Stimulated activated CD8-positive, alpha-beta memory T cell treated with anti-CD3 and anti-CD28 coated beads, Interleukin-12 subunit alpha, Interleukin-12 subunit beta, amount 100 ng/mL, for 4 hours (primary cell): ENCODE results near the gene TBRG4.
A peak's percentile ranks its signal among the peaks of the same experiment; 100 is the strongest.

ENCODE experiments used
- DNase-seq: peaks from one replicate; pipeline ENCODE4 v3.0.0-alpha.2; 2020; ENCODE audit warnings: low read depth

TBRG4 gene

GRCh38 chr7:45143616-45144015 is 32.1 kb upstream of the TBRG4 start:
- no peak for DNase-seq

DNA sequence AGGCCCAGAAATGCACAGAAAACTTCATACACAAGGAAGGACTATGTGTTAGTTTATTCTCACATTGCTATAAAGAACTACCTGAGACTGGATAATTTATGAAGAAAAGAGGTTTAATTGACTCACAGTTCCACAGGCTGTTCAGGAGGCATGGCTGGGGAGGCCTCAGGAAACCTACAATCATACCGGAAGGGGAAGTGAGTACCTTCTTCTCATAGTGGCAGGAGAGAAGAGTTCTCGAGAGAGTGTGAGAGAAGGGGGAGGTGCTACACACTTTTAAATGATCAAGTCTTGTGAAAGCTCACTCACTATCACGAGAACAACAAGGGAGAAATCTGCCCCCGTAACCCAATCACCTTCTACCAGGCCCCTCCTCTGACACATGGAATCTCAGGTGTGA is 29.3 kb upstream of the TBRG4 start:
- no peak for DNase-seq

DNA sequence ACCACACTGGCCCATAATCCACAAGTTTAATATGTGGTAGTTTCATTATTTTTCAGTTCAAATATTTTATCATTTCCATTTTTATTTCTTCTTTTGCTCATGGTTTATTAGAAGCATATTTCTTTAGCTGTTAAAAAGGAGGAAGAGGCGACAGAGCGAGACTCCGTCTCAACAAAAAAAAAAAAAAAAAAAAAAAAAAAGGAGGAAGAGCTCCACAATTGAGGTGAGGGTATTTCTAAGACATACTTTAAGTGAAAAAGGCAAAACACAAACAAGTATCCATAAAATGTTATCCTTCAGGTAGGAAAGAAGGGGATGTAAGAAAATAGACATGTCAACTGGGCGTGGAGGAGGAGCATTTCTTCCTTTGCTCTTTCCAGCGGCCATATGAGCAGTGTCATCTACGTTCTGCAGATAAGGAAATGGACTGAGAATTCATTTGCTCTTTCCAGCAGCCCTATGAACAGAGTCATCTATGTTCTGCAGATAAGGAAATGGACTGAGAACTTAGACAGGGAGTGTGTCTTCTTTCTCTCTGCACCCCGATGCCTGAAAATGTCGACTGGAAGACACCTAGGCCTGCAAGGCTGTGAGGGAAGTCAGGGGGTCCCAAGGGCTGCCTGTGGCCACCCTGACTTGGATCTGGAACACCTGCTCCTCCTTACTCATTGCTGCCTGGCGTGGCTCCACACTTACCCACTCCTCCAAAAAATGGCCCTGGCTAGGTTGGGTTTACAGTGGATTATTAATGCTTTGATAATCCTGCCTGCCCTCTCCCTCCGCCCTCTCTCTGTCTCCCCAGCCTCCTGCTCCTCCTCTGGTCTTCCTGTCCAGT is 27.2 kb upstream of the TBRG4 start:
- DNase-seq = no peak

DNA sequence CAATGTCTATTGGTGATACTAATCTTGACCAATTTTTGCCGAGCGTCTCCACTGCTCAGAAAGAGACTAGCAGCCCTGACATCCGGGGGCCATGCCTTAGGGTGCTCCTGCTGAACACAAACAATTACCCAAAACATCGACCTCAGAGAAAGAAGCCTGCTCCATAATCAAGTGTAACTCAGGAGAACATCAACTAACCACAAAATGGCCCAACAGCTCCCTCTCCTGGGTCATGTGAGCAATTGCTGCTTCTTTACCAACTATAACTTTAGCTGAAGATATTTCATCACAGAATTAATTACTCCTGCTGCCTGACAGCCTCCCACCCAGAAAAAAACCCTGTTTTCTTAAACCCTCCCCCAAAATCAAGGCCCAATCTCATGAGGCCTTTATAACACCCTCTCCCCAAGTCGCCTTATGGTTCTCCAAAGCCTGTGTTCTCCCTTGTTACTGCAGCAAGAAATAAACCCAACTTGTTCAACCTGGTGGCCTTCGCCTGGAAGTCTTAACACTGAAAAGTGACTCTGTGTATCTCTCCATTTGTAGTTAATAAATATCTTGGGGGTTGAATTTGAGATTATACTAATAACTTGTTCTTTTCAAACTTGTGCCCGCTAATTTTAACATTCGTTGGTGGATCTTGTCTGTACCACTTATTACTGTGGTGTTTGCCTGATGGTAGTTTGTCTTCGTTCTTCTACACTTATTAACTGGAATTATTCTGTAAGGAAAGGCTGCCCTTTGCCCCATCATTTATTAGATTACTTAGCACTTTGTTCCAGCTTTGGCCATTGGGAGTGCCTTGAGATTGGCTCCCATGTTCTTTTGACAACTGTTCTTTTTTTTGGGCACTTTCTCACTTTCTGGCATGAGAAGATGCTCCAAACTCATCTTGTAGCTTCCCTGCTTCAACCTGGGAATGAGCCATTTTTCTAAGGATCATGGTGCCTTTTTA is 24.9 kb upstream of the TBRG4 start:
- peak; percentile 19 for DNase-seq

- no peak for DNase-seq
Observed at GRCh38 chr7:45133877-45134276, 22.4 kb upstream of the TBRG4 start.

- DNase-seq = no peak
Observed at GRCh38 chr7:45133352-45133751, 21.9 kb upstream of the TBRG4 start.

GRCh38 chr7:45132708-45133320 is 21.3 kb upstream of the TBRG4 start:
- DNase-seq = no peak

GRCh38 chr7:45131891-45132290 is 20.4 kb upstream of the TBRG4 start:
- no peak for DNase-seq

DNA sequence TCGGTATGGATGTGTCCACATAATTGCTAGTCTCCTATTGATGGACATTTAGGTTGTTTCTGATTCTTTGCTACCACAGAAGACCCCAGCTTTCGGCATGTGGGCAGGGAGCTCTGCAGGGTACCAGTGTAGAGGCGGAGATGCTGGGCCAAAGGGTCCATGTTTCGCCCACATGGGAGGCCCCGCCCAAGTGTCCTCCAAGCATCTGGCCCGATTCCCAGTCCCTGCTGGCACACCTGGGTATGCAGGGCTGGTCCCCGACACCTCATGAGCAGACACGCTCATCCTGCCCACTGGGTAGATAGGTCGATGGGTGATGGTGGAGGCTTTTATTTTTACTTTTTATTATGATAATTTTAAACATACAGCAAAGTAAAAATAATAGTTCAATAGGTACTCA is 19.4 kb upstream of the TBRG4 start:
- DNase-seq = no peak

DNA sequence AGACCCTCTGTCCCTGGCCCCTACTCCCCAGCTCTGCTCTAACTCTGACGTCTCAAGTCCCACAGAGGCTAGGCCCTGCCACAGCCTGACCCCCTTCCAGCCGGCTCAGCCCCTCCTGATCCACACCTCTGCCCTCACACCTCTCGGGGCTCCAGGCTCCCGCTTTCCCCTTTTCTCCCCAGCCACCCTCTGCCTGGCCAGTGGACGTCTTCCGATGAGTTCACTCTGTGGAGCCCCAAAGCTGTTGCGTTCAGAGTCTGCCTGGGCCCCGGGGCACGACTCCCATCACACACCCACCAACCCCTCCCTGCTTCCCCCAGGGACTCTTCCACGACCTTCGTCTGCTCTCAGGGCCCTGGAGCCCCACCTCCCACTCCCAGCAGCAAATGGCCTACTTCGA is 18.4 kb upstream of the TBRG4 start:
- DNase-seq = no peak

- no peak for DNase-seq
Observed at GRCh38 chr7:45129181-45129800, 17.8 kb upstream of the TBRG4 start.

GRCh38 chr7:45126920-45127319 is 15.4 kb upstream of the TBRG4 start:
- DNase-seq = no peak

- no peak for DNase-seq
Observed at GRCh38 chr7:45126201-45126600, 14.7 kb upstream of the TBRG4 start.

GRCh38 chr7:45125193-45125904 is 13.9 kb upstream of the TBRG4 start:
- DNase-seq = no peak

- DNase-seq = no peak
Observed at GRCh38 chr7:45123913-45124710, 12.6 kb upstream of the TBRG4 start.

DNA sequence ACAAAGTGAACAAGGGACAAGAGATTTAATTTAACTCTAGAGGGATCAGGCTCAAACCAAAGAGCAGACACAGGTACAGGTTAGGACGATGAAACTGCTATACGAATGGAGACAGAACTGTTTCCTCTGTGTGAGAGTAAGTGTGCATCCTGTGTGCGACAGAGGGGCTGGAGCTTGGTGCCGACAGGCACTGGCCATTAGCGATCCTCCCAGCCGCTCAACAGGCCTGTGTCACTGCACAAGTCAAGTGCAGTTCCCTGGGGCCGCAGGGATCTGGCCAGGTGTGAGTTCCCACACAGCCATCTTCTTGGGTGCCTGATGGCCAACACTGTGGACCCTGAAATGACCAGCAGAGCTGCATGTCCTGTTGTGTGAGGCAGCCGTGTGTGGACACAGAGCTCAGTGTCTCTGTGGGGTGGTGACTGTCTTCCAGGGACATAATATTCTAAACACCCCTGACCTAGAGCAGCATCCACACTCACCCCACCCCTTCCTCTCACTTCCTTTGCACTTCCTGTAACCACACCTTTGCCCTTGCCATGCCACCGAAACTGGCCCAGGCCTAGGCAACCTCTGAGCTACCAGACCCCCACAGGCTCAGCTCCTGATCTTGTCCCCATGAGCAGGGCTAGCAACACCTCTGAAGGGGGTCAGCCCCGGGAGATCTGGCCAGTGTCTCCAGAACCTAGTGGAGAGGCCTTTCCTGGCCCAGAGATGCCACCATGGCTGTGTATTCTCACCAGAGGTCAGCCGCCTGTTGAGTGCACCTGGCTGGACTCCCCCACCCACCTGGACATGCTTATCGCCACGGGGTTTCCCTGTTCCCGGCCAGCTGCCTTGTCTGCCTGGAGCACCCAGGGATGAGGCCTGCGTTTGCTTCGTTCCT is 11.7 kb upstream of the TBRG4 start:
- no peak for DNase-seq

DNA sequence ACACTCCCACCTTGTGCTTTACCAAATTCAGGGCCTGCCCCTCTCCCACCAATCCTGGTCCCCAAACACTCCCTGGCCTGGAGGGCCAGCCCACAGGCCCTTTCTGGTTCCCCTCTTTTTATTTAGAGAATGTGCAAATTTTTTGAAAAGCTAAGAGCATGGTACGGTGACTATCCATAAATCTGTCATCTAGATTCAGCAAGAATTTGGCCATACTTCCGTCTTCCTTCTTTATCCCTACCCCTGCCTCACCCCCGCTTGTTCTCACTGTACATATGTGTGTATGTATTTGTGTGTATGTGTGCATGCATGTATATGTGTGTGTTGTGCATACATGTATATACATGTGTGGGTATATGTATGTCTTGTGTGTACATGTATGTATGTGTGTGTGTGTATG is 8.1 kb upstream of the TBRG4 start:
- no peak for DNase-seq

DNA sequence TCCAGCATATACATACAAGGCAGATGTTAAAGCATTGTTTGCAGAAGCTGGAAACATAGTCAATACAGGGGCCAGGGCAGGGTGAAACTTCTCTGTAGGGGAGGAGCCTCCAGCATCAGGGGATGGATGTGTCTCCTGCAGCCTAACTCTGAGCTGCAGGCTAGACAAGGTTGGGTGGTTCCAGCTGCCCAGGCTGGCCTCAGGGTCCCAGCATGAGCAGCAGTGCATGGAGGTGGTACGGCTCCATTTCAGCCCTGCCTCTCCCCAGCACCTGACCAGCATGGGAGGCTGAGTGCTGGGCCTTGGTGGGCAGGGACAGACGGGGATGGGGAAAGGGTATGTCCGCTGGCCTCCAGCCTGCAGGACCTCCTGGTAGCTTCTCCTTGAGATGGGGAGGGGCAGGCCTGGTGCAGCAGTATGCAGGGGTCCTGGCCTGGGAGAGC is 7.4 kb upstream of the TBRG4 start:
- no peak for DNase-seq

GRCh38 chr7:45118292-45118691 is 6.8 kb upstream of the TBRG4 start:
- no peak for DNase-seq

DNA sequence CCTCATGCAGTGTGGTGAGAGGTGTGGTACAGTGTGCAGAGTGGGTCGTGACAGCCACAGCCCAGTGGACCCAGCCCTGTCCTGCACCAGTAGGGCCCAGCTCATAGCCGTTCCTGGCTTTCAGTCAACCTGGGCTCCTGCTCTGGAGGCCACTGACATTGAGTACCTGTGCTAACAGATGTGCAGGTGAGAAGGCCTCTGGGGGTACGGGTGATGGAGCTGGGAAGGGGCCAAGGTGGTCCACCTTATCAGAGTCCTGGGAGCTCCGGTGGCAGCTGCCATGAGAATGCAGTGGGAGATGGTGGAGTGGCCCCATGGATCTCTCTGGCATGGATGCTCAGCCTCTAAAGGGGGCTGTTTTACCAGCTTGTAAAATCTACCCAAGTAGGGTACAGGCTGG is 6.1 kb upstream of the TBRG4 start:
- DNase-seq = no peak
